Esophagus muscularis mucosa (tissue), 4 donors: ENCODE results near the gene ABCC5. TPM values are rescaled to one million over a fixed set of nuclear protein-coding genes. Genes with fewer than 3 reads are reported as not detected.

Source experiments
- DNase-seq: peaks from one replicate; pipeline ENCODE4 v3.0.0-alpha.2; 2017; ENCODE audit errors: extremely low spot score
- H3K27ac ChIP-seq, 4 donors: fragments of 200-600 bp; sonication (generic); replicated peaks in 1 of 4; 1 replicate in 3 of 4; 2 replicates in 1 of 4; pipeline ENCODE4 v1.5.1; 2016 to 2019; ENCODE audit warnings: mild to moderate bottlenecking in 1 of 4
- H3K27me3 ChIP-seq, 4 donors: fragments of 200-600 bp; sonication (generic); one replicate each; pipeline versions ENCODE4 v1.5.1 to v1.6.0; 2016 to 2019
- H3K36me3 ChIP-seq, 4 donors: fragments of 200-600 bp; sonication (generic); one replicate each; pipeline ENCODE4 v1.5.1; 2016 to 2019
- H3K4me1 ChIP-seq, 4 donors: fragments of 200-600 bp; sonication (generic); one replicate each; pipeline ENCODE4 v1.5.1; 2016 to 2019
- H3K4me3 ChIP-seq, 4 donors: fragments of 200-600 bp; sonication (generic); 1 replicate in 2 of 4; 2 replicates in 2 of 4; pipeline ENCODE4 v1.5.1; 2016 to 2019; ENCODE audit warnings: mild to moderate bottlenecking in 4 of 4, moderate library complexity in 1 of 4
- H3K9me3 ChIP-seq, 4 donors: fragments of 200-600 bp; sonication (generic); 1 replicate in 3 of 4; 2 replicates in 1 of 4; pipeline ENCODE4 v1.5.1; 2016 to 2019
- EP300 ChIP-seq: sonication (generic); formaldehyde crosslinking; IDR thresholded peaks from one replicate; pipeline ENCODE4 v1.6.1; 2017; ENCODE audit warnings: antibody characterized with exemption
- POLR2A ChIP-seq: fragments of 450-650 bp; IDR thresholded peaks from one replicate; pipeline ENCODE4 v1.6.1; 2017; ENCODE audit warnings: antibody characterized with exemption, moderate library complexity, mild to moderate bottlenecking, low read depth
- POLR2AphosphoS5 ChIP-seq, 2 donors: sonication (generic); formaldehyde crosslinking; IDR thresholded peaks; one replicate each; pipeline ENCODE4 v1.6.1; 2017; ENCODE audit warnings: antibody characterized with exemption in 2 of 2
- WGBS: methylation state at CpG from one replicate; pipeline ENCODE4 v1.1.5; 2018; 5-methylcytosine and 5-hydroxymethylcytosine counted together
- intact Hi-C: fragments of 100-400 bp; cut with DNase I; formaldehyde crosslinking; loops from one replicate; pipeline ENCODE4 v1.15.1; 2023
- total RNA-seq, 4 donors: library from RNA; depleted of rRNA; stranded (reverse); fragments of >200 nt; gene quantifications; one replicate each; pipeline versions ENCODE4 v1.1.0 to v1.2.1, GENCODE V29; 2016
- TF ChIP-seq, protein P1 (sequence below), 3 experiments: fragments of 200-600 bp in 2 of 3; fragments of 450-650 bp in 1 of 3; sonication (generic) in 2 of 3; IDR thresholded peaks; one replicate each; pipeline ENCODE4 v1.5.1; 2017 to 2019; ENCODE audit warnings: antibody characterized with exemption in 3 of 3, mild to moderate bottlenecking in 2 of 3, moderate library complexity in 1 of 3

Gene ABCC5
- total RNA-seq, 4 donors from 2014 or later = 9.8 to 20.2 (median 17.6) TPM

DNA sequence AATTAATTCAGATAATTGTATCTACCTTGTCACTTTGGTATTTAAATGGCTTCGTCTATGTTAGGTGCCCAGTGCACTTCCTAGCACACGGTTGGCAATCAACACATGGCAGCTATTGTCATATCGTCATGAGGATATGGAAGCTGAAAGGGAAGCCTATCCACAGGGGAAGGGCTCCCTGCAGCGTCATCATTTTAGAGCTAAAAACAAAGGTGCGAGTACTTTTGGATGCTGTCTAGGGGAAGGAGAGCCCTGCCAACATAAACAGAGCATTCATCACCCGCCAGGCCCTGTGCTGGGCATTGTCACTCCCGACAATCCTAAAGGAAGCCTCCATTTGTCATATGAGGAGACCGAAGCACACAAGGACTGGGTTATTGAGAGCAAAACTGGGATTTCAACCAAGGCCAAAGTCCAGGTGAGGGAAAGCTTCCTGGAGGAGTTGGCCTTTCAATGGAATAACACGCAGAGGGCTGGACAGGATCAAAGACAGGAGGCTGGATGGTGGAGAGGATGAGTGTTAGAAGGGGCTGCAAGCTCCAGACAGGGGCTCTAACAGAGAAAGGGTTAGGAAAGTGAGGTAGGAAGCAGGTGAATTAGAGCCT, 125.0 kb downstream of the ABCC5 start:
- H3K27me3 ChIP-seq = peaks cover 0 to 32% (median 0%) of the 10 kb centered on the region in 4 donors
- no peak overlapping the region for H3K27ac ChIP-seq
- no peak overlapping the region for H3K4me3 ChIP-seq
- intact Hi-C loops = loop anchor here (10.0 kb wide), 1 partner anchor 362 kb away; no protein-coding TSS in a partner anchor
- no peak for DNase-seq
- H3K36me3 ChIP-seq = no peaks in the 10 kb centered on the region
- TF ChIP-seq POLR2A (no peak), POLR2AphosphoS5 (IDR thresholded peaks at IDR 0.05) (no peak), EP300 (no peak)
- TF ChIP-seq, protein P1, sequence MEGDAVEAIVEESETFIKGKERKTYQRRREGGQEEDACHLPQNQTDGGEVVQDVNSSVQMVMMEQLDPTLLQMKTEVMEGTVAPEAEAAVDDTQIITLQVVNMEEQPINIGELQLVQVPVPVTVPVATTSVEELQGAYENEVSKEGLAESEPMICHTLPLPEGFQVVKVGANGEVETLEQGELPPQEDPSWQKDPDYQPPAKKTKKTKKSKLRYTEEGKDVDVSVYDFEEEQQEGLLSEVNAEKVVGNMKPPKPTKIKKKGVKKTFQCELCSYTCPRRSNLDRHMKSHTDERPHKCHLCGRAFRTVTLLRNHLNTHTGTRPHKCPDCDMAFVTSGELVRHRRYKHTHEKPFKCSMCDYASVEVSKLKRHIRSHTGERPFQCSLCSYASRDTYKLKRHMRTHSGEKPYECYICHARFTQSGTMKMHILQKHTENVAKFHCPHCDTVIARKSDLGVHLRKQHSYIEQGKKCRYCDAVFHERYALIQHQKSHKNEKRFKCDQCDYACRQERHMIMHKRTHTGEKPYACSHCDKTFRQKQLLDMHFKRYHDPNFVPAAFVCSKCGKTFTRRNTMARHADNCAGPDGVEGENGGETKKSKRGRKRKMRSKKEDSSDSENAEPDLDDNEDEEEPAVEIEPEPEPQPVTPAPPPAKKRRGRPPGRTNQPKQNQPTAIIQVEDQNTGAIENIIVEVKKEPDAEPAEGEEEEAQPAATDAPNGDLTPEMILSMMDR (IDR thresholded peaks at IDR 0.05) = no peak
- peaks cover 0 to 4% (median 4%) of the 10 kb centered on the region in 4 donors for H3K4me1 ChIP-seq
- 48% methylated on average over 9 of the region's 9 CpGs for WGBS
- no peaks in the 10 kb centered on the region for H3K9me3 ChIP-seq

DNA sequence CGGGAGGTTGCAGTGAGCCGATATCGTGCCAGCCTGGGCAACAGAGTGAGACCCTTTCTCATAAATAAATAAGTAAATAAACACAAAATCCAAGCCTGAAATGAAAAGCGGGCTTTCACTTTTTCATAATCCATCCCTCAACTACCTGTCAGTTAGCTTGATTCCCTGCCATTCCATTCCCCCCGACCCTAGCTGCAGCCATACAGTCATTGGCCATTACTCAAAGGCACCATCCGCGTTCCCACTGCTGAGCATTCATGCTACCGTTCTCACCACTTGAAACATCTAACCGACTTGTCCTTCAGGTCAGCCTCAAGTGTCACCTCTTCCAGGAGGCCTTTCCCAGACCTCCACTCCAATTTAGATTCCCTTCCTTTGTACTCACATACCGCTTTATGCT, 131.9 kb downstream of the ABCC5 start:
- 92% methylated on average over 10 of the region's 10 CpGs for WGBS
- TF ChIP-seq, protein P1 (IDR thresholded peaks at IDR 0.05) = no peak
- TF ChIP-seq EP300 (no peak), POLR2AphosphoS5 (IDR thresholded peaks at IDR 0.05) (no peak), POLR2A (no peak)
- intact Hi-C loops = no loop called here
- H3K9me3 ChIP-seq = no peaks in the 10 kb centered on the region
- peak overlapping the region in 1 of 4 donors; percentile 86 for H3K27ac ChIP-seq
- H3K4me1 ChIP-seq = peaks cover 23 to 35% (median 26%) of the 10 kb centered on the region in 4 donors
- H3K4me3 ChIP-seq = peak overlapping the region in 1 of 4 donors; percentile 94
- no peaks in the 10 kb centered on the region for H3K27me3 ChIP-seq
- H3K36me3 ChIP-seq = no peaks in the 10 kb centered on the region
- no peak for DNase-seq

DNA sequence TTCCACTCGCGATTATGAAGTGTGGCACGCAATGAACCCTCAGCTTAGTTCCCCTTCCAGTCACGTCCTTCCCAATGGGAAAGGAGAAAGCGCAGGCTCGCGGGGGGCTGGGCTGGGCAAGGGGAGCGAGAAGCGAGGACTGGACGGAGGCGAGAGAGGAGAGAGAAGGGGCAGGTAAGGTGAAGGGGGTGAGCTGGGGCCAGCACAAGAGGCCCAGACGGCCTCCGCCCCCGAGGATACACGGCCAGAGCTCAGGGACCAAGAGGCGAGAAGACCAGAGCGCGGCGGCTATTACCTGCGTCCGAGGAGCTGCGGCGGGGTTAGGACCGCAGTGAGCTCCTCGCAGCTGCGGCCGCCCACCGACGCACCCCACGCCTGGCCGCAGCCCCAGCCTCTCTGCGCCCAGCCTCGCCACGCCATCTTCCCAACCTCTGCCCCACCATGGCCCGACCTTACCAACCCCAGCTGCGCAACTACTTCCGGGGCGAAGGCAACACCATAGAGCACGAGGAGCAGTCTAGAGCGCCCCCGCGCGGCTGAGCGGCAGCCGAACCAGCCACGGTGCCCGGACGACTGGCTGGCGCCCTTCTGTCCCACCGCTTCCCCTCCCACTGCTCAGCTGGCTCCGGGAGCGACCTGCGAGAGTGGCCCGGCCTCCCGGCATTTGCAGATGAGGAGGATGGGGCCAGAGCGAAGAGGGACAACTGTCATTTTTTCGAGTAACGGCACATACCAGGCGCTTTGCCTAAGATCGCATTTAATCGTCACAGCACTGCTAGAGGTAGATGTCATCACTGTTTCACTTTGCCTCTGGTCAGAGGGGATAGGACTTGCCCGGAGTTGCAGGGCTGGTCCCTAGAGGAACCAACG, 133.0 kb downstream of the ABCC5 start, which contains the start of gene PARL:
TSS of gene PARL (minus strand) at position 454 of the 870 bp plus-strand sequence. CDS start at position 420, 34 bp downstream.
- TF ChIP-seq POLR2A (no peak), POLR2AphosphoS5 (IDR thresholded peaks at IDR 0.05) (peak; percentile 85 to 93)
- TF ChIP-seq, protein P1 (IDR thresholded peaks at IDR 0.05) = peak; percentile 95 to 98 (median 96)
- Histone ChIP-seq H3K27me3 (no peaks in the 10 kb centered on the region), H3K4me3 (peak within 1 kb of the TSS; percentile 94 to 98 (median 97)), H3K36me3 (peaks cover 0 to 4% (median 0%) of the 10 kb centered on the region in 4 donors), H3K27ac (peak within 1 kb of the TSS; percentile 78 to 86 (median 80)), H3K4me1 (peaks cover 23 to 35% (median 27%) of the 10 kb centered on the region in 4 donors), H3K9me3 (no peaks in the 10 kb centered on the region)
- WGBS = under 1% methylated on average over 39 of the region's 63 CpGs
- intact Hi-C loops = loop anchor here (5.0 kb wide), 1 partner anchor 928 kb away; the partner anchor contains the start of gene VPS8
- DNase-seq = peak; percentile 98

DNA sequence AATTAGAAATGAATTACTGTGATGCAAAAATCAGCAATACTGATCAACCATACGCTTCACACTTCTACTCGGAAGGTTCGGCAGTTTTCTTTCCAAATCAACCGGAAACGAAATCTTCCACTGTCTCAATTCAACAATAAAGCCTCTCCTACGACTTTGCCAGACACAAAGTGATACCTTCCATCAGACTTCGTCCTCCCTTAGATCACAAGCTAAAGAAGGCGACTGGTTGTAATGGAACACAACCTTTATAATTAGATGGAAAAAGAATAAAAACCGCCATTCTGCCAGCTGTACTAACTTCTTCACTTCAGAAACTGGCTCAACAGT, 133.6 kb downstream of the ABCC5 start:
- Histone ChIP-seq H3K9me3 (no peaks in the 10 kb centered on the region), H3K36me3 (peaks cover 0 to 4% (median 0%) of the 10 kb centered on the region in 4 donors), H3K27ac (peak overlapping the region; percentile 78 to 86 (median 80)), H3K4me1 (peaks cover 23 to 41% (median 27%) of the 10 kb centered on the region in 4 donors), H3K27me3 (no peaks in the 10 kb centered on the region), H3K4me3 (peak overlapping the region; percentile 94 to 98 (median 97))
- TF ChIP-seq POLR2A (no peak), EP300 (no peak), POLR2AphosphoS5 (IDR thresholded peaks at IDR 0.05) (no peak)
- TF ChIP-seq, protein P1 (IDR thresholded peaks at IDR 0.05) = no peak
- WGBS = 1% methylated on average over 9 of the region's 9 CpGs
- intact Hi-C loops = loop anchor here (5.0 kb wide), 1 partner anchor 928 kb away; the partner anchor contains the start of gene VPS8
- no peak for DNase-seq
